Astrocyte (in vitro differentiated cells and primary cell): ENCODE results near the gene NKIRAS1.

Experiments used
- CTCF ChIP-seq: IDR thresholded peaks from 2 replicates; pipeline ENCODE4 v1.5.1; 2011; ENCODE audit warnings: low read depth, mild to moderate bottlenecking, inconsistent platforms, low read length, moderate library complexity; ENCODE audit not compliant: insufficient read depth
- EZH2 ChIP-seq: IDR thresholded peaks from 2 replicates; pipeline ENCODE4 v1.6.1; 2012; ENCODE audit warnings: mild to moderate bottlenecking, low read length, inconsistent platforms; ENCODE audit not compliant: insufficient read depth

GRCh38 chr3:23885210-23885609 is 31.6 kb downstream of the NKIRAS1 start:
- no peak for TF ChIP-seq CTCF
- no peak for TF ChIP-seq EZH2
